HG03469 (cell line): ENCODE measurements around the gene ZNF777.

Experiments
- ATAC-seq: cut with Tn5 transposase; IDR thresholded peaks from one replicate; pipeline ENCODE4 v1.9.1; 2021; ENCODE audit warnings: mild to moderate bottlenecking, moderate library complexity, moderate number of reproducible peaks; ENCODE audit not compliant: unreplicated experiment

ZNF777 gene

DNA sequence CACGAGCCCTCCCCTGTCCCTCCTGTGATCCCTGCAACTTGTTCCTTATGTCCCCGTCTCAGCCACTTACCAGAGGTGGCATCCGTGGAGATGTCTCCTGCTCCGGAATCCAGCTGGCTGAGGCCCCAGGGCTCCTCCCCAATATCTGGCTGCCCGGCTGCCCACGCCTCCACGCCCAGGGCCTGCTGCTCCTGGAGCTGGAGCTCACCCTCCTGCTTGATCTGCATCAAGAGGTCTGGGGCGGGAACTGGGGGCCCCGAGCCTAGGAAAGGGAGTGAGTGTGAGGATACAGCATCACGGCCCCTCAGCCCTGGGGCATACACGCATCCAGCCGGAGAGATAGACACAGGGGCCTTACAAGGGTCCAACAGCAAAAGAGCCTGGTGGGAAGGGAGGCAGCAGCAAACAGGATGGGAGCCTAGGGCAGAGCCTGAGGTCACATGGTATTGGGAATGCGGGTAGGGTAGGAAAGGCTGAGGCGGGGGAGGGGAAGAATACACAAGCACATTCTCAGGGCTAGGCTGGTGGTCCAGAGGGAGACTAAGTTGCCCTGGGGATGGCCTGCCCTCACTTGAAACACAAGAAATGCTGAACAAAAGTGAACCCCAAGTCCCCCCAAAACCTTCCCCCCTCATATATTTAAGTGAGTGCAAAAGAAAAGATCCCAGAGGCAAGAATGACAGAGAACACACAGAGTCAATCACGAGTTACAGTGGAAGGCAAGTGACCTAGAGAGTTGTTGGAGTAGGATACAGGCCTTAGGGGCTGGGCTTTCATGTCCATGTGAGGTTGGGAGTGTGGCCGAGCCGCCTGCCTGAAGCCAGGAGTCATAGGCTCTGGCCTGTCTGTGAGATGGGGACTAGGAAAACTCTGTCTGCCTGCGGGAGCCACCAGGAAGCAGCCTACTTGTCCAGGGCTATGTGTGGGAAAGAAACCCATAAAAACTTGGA, 16.9 kb upstream of the ZNF777 start:
- ATAC-seq, result no peak

DNA sequence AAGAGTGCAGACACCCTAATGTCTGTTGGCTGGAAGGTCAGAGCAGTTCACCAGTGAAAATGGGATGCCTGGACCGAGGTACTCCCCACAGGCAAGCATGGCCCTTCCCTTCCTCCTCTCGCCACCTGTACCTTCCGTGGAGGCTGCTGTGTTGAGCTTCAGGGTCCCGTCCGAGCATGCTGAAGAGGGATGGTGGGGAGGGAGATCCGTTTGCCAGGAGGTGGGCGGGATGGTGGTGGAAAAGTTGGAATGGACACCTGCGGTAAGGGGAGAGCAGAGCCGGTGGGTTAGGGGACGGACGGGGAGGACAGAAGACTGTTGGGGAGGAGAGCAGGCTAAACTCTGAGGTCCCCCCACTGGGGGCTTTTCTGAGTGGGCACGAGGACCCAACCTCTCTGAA, 15.9 kb upstream of the ZNF777 start:
- ATAC-seq, result no peak

DNA sequence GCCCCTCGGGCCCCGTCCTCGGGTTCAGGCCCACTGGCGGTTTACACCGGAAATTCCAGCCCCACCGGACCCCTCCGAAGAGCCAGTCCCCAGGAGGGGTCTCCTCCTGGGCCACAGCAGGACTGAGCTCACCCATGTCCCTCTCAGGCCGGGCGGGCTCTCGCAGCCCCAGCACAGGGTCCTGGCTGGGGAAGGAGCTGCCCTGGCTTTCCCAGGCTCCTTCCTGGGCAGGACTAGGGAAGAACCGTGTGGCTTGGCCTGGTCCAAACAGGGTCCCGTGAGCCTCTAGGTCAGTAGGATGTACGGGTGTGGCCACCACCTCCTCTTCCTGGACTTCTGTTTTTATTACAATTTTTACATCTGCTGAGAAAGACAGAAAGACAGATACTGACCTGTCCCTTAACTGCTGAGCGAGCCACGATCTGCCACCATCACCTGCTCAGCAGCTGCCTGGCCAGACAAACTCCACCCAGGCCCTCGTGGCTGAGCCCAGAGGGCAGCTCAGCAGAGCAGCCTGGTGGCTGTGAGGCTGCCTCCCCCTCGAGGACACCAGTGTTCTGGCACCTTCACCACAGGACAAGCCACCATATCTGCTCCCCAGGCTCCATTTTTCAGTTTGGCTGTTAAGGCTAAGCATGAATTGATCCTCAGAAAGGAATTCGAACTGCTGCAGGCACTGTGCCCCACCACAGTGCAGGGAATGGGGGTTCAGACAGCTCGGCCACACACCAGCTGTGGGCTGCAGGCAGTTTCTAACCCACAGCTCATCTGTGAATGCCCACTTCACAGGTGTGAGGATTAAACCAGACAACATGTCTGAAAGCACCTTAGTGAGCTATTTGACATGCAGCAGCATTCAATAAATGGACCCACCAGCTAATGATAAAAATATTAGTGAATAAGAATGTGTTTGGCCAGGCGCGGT, 14.5 kb upstream of the ZNF777 start:
- ATAC-seq, result no peak

DNA sequence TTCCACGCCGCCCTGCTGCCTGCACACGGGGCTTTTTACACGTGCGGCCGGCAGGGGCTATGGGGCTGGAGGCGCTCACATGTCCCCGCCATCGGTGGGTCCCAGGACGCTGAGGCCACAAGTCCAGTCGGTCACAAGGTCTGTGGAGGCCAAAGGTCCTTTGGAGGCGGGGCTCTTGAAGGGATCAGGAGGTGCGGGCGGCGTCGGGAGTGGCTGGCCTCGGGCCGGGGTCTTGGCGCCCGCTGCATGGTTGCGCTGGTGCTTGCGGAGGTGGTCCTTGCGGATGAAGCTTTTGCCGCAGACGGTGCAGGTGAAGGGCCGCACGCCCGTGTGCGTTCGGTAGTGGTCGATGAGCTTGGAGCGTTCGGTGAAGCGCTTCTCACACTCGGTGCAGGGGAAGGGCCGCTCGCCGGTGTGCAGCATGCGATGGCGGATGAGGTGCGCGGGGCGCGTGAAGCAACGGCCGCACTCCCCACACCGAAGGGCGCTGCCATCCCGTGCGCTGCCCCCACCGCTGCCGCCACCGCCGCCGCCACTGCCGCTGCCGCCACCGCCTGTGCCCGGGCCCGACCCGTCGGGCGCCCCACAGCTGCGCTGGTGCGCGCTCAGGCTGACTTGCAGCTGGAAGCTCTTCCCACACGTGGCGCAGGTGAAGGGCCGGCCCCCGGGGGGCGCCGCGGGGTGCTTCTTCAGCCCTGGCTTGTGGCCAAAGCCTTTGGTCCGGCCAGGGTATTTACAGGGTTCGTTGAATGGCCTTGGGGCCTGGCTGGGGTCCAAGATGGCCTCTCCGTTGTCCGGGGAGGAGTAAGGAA, 13.7 kb upstream of the ZNF777 start:
- no peak for ATAC-seq

DNA sequence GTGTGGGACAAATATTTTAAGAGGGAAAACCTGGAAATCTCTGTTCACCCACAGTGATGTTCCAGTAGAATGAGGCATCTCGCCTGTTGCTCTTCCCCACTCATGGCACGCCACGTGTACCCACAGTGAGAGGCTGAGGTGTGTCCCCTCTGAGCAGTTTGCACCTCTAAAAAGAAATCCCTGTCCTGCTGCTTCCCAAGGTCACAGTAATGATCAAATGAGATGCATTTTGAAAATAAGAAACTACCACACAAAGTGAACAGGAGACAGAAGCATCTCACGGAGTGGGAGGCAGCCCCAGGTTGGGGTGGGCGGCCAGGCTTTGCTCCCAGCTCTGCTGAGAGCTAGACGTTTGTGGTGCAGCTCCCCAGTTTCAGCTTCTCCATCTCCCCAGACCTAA, 12.4 kb upstream of the ZNF777 start:
- no peak for ATAC-seq

DNA sequence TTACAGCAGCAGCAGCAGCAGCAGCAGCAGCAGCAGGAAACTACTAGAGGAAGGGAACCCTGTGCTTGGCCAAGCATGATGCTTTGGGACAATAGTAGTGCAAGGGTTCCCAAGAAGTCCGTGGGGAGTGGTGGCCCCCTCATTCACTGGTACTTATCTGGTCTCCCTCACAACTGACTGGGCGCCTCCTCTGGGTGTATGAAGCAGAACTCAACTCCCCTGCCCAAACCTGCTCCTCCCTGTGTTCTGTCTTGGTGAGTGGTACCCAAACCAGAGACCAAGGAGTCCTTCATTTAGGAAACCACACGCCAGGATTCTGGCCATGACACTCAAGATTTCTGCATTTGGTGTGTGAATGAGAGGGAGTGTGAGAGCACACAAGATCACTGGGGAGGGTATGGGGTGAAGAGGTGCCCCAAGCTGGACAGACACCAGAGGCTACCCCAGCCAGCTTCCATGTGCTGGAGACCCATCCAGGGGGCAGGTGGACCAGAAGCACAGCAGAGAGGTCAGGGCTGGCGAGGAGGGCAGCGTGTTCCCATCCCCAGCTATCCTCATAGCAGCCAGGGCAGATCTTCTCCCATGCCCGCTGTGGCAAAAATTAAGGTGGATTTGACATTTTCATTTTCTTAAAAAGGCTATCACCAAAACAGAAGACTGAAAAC, 10.6 kb upstream of the ZNF777 start:
- ATAC-seq, result no peak

DNA sequence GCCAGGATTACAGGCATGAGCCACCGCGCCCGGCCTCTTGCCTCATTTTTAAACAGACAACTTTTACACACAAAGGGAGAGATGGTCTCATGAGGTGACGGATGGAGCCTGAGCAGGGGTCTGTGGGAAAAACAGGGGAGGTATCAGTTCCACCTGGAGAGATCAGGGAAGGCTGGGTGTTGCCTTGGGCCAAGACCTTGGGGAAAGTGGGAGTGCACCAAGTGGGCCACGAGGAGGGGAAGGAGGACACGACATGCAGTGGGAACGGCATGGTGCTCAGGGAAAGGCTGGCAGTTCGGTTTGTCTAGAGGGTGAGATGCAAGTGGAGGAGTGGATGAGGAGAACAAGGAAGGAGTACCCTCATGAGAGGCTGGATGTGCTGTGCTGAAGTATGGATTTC, 8.9 kb upstream of the ZNF777 start:
- no peak for ATAC-seq

DNA sequence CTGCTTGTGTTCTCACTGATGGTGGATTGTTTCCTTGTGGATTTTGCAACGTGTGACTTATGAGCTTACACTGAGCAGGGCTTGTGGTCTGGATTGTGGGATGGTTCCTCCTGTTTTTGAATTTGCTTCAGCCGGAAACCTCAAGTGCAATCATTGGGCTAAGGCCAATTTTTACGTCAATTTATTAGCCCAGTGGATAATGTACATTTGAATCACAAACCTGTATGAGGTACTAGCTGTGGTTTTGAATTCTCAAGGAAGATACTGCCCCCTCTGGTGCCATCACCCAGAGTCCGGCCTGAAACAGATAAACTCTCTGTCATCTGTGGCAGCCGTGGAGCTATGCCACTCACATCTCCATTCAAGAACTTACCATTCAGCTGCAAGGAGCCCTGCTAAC, 7.3 kb upstream of the ZNF777 start:
- ATAC-seq, result no peak

DNA sequence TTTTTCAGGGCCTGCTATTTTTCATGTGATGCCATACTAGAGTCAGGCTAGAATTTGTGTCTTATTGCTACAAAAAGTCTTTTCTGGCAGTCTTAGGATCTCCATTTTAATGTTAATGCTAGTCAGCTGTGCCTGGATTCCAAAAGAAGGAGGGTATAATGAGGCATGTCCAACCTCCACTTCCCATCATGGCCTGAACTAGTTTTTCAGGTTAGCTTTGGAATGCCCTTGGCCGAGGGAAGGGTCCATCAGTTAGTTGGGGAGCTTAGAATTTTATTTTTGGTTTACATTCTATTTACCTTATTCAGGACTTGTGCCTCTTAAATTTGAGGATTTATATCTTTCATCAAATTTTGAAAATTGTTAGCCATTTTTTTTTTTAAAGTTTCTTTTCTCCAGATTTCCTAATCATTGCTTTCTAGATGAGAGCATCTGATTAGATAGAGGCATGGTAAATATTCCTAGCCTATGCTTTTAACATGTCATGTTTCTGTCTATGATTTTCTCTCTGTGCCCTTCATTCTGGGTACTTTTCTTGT, 6.5 kb upstream of the ZNF777 start:
- no peak for ATAC-seq

DNA sequence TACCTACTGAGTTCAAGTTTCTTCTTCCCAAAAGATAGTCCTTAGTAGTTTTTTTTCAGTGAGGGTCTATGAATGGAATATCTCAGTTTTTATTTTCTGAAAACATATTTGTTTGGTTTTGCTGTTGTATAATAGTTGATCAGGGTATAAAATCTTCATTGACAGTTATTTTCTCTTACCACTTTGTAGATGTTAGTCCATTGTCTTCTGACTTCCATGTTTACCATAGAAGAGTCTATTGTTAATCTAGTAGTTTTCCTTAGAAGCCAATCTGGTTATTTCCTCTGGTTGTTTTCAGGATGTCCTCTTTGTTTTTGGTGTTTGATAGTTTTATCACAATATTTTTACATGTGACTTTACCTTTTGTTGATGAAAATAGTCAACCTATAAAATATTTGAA, 5.5 kb upstream of the ZNF777 start:
- ATAC-seq, result no peak

DNA sequence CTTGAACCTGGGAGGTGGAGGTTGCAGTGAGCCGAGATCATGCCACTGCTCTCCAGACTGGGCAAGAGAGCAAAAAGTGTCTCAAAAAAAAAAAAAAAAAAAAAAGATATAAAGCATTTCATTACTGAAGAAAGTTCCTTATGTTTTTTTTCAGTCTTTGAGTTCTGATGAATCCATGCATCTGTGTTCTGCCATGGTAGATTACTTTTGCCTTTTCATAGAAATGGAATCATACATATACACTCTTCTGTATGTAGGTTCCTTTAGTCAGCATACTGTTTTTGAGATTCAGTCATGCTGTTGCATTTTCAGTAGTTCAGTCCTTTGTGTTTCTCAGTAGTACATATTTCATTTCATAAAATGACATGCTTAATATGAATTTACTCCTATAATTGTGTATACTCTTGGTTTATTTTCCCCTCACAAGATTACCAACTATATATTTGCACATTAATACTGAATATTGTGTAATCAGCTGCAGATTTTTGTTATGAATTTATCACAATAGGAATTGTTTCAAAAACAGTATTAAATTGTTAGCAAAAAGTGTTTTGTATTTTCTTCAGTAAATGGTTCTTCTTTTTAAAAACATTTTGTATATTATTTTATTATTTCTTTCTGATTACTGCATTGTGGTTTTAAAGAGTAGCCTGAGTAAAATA, 2.8 kb upstream of the ZNF777 start:
- no peak for ATAC-seq

DNA sequence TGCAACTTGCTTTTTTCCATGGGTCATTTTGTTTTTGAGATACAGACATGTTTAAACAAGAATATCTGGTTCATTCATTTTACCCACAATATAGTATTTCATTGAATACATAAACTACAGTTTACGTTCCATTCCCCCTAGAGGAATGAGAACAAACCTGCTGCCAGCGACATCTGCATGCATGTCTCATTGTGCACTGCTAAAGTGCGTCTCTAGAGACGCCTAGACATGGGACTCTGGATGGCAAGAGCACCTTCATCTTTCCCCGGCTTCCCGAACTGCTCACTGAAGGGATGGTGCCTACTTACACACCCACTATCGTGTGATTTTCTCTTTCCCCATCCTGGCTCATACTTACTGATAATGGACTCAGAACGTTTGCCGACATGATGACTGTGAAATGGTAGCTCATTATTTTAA, 1.2 kb upstream of the ZNF777 start:
- no peak for ATAC-seq

DNA sequence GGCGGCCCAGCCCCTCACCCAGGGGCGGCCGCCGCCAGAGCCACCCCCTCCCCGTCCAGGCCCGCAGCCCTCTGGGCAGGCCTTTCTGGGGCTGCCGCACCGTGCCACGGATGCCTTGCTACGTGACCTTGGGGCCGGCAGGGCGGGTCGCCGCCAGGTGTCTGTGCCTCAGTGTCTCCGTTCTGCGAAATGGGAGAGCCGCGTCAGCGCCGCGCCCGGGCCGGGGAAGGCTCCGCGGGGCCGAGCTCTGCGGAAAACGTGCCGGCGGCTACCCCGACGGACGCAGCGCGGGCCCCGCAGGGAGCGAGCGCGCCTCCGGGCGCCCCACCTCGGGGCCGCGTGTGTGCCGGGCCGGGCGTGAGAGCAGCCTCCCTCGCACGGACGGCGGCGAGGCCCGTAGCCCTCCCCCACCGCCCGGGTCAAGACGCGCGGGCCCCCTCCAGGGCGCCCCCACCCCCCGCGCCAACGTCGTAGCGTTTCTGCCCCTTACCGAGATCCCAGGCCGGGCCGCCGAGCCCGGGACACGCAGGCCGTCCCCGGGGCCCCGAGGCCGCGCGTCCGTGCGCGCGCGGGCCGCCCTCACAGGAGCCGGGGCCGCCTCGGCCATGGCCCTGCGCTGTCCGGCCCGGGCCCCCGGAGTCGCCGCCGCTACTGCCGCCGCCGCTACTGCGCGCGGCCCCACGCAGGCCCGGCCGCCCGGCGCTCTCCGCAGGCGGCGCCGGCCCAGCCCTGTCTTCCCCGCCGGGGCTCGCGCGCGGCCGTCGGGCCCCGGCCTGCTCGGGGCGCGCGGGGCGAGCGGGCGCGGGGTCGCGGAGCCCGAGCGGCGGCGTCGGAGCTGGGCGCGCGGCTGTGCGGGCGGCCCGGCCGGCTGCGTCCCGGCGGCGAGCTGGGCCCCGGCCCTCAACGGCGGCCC, 1.1 kb downstream of the ZNF777 start:
- ATAC-seq, result peak; percentile 17

DNA sequence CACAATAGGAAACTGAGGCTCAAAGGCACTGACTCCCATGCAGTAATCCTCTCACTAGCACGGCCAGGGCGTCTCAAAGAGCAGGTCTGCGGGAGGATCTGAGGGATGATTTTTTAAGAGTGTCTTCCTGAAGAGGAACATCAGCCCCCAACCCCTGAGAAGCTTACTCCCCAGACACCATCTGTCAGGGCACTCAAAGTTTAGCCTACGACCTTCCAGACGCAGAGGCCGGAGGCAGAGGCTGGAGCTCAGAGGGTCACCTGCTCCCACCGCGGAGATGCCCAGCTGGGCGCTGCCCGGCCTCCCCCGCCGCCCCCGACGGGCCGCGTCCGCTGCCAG, 1.7 kb downstream of the ZNF777 start:
- no peak for ATAC-seq

DNA sequence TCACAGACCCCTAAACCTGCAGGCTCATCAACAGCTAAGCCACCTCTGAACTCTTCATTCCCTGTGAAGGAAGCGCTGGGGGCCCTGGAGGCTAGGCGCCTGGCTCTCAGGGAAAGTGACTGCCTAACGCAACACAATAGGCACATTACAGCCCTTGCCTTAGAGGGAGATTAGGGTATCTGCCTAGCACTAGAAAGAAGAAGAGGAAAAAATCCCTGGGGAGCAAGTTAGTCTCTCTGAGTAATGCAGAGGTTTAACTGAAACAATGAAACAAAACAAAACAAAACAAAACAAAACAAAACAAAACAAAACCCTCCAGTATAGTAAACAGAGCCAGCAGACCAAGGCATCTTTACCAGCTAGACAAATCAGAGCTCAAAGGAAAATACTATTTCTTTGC, 2.6 kb downstream of the ZNF777 start:
- no peak for ATAC-seq

DNA sequence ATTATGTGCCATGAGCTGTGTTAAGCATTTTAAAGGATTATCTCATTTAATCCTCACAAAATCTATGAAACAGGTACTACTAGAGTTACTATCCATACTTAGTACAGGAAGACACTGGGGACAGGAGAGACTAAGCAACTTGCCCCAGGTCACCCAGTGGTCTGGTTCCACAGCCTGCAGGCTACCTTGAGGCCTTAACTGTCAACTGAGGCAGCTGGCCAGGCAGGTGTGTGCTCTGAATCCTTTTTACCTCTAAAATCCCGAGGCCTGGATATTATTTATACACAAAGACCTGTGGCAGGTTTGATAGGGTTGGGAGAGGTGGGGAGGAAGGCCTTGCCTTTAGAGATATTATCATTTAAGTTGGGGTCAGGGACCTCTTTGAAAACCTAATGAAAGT, 3.1 kb downstream of the ZNF777 start:
- ATAC-seq, result no peak

DNA sequence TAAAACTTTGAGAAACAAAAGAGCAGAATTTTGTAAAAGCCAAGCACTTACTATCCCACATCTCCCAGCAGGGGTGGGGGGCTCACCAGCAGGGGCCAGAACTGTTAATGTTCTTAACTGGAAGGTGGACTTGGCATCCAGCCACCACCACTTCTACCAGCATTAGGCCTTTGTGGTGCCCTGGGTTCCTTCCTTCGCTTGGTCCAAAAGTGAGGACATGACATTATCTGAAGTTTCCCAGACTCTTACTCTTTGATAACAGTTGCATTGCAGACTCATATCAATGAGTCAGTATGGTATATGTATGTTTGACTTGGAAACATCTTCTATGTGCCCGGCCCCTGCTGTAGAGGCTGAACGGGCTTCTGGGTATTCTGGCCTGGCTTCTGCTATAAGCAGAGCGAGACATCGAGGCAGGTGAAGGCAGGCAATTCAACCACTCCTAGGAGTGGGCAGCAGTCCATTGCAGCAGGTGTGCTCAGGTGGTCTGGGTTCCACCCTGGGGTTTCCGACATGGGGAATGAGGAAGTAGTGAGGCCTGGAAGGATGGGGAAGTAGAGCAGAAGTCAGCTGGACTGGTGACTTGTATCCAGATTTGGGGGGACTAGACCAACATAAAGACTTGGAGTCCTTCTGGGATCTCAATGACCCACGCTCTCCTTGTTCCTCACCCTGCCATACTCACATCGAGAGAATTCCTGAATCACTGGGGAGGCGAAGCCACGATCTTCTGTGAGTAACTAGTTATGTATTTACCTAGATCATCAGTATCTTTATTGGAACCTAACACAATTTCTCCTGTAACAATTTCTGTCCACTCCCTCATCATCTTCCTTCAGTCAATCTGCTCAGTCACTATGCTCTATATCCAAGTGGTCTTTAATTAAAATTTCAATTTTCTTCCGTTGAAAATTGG, 4.1 kb downstream of the ZNF777 start:
- no peak for ATAC-seq
